GM21825 (cell line): Measurements from ENCODE around the gene PPFIBP2.

ENCODE experiments used
- ATAC-seq: cut with Tn5 transposase; IDR thresholded peaks from one replicate; pipeline ENCODE4 v1.9.1; 2021; ENCODE audit warnings: mild to moderate bottlenecking, moderate library complexity; ENCODE audit not compliant: unreplicated experiment

The PPFIBP2 gene

GRCh38 chr11:7595016-7595866 lies 81.4 kb downstream of the PPFIBP2 start:
- ATAC-seq, result no peak

DNA sequence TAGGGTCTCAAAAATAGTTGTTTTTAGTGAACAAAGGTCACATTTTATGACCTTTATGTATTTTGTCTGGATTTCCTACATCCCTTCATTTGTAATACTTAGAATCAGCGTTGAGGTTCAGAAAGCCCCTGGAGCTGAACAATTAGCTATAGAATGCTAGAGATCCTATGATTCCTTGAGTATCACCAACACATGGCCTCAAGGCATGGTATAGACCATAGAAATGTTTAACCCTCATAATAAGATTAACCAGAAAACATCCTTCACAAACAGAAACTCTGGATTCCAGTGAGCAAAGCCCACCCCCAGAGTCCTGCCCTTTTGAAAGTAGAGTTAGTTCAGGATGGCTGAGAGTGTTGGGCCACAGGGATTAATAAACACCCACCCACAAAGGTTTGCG lies 82.2 kb downstream of the PPFIBP2 start:
- ATAC-seq, result no peak

DNA sequence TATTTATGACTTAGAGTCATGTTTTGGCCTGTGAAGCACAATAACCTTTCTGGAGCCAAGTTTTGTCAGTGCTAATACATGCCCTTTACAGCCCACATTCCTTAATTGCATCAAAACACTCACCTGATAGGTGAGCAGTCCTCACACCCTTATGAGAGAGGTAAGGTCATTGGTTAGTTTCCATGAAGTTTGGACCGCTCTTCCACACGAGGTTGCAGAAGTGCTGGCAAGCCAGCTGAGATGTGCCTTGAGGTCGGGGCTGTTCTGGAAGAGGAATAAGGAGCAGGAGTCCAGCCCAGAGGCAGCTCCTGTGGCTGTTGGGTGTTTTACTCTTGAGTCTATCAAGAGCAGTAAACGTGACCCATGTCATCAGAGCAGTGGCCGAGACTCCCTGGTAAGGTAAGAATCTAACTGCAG lies 83.2 kb downstream of the PPFIBP2 start:
- ATAC-seq, result no peak

- ATAC-seq, result no peak
Measured at GRCh38 chr11:7597620-7598019, 83.8 kb downstream of the PPFIBP2 start.

GRCh38 chr11:7599209-7599608 lies 85.4 kb downstream of the PPFIBP2 start:
- no peak for ATAC-seq

DNA sequence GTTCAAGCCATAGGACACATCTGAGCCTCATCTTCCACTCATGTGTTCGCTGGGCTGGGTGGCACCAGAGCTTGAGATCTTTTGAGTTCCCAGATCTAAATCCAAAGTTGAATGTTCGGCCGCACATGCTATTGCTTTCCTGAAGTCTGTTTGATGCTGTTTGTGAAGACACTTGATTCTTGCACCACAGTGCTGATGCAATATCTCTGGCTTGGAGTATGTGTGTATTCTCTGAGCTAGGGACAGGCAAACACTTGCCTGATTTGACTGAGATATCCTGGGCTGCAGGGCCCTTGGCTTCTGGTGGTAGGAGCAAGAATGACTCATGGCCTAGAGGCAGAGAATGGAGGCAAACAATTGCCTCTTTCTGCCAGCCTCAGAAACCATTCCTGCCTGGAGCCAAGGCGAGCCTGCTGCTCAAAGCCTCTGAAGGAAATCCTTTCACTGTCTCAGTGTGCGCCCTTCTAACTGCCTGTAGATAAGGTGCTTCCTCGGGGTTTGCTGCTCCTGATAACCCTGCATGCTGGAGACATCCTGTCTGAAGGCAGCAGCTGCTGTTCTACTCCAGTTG lies 86.5 kb downstream of the PPFIBP2 start:
- no peak for ATAC-seq

- ATAC-seq, result no peak
Measured at GRCh38 chr11:7603031-7603781, 89.4 kb downstream of the PPFIBP2 start.

GRCh38 chr11:7604331-7604955 lies 90.6 kb downstream of the PPFIBP2 start:
- ATAC-seq, result no peak

- no peak for ATAC-seq
Measured at GRCh38 chr11:7605186-7605943, 91.6 kb downstream of the PPFIBP2 start.

- ATAC-seq, result no peak
Measured at GRCh38 chr11:7606496-7606895, 92.7 kb downstream of the PPFIBP2 start.

- ATAC-seq, result no peak
Measured at GRCh38 chr11:7609015-7609414, 95.2 kb downstream of the PPFIBP2 start.

DNA sequence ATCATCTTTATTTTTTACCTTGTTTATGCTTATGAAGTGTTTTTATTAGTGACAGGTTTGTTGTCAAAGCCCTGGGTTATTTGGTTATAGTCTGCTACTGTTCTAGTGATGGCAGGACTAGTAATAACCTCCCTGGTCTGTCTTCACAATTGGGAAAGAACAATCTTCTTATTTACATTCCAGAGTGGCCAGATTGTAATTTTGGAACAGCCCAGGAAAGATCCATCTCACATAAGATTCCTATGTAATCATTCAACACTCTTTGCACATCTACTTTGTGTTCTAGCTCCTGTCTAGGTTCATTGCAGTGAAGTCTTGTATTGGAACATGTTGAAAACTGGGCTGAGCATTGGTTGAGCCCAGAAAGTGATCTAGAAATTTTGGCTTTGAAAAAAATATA lies 95.7 kb downstream of the PPFIBP2 start:
- no peak for ATAC-seq

DNA sequence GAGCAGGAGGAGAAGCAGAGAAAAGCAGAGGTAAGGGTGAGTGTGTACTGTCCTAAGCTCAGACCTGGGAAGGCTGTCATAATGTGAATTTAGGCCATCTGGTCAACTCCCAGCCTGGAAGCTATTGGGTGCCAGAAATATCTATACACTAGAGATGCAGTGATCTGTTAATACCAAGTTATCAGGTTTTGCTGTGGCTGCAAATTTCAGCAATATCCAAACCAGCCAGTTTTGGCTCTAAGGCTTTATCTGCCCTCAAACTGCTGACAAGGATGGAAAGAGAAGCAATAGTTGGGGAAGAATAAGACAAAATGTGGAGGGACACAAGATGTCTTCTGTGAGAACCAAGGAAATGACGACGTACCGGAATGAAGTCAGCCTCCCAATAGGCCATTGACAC lies 96.6 kb downstream of the PPFIBP2 start:
- no peak for ATAC-seq

GRCh38 chr11:7611411-7611810 lies 97.6 kb downstream of the PPFIBP2 start:
- no peak for ATAC-seq

- no peak for ATAC-seq
Measured at GRCh38 chr11:7612056-7612660, 98.4 kb downstream of the PPFIBP2 start.

DNA sequence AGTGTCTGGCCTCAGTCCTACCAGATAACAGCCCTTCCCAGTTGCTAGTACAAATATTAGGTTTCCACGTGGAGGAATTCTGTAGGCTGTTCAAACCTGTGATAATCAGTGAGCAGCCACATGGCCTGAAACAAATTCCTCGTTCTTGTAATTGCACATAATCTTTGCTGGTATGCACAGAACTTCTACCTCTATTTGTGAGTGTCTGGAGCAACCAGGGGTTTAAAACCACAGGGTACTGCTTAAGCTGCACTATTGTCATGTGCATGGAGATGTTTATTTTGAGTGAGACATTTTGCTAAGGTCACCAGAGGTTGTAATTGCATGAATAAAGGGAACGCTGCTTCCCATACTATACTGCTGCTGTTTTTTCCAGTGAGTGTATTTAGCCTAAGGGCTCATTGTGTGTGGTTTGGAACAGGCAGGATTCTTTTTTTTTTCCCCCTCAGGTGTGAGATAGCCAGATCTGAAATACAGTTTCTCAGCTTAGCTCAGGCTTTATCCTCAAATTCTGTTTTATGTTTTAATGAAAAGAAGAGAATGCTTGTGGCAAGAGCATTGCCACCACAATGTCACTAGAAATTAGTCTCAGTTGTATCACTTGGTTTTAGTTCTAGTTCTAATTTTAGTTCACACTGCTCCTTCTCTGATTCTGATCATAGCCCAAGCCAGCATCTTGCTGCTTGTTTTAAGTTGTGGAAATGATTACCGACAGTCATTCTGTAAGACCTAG lies 99.0 kb downstream of the PPFIBP2 start:
- ATAC-seq, result no peak

GRCh38 chr11:7613394-7613720 lies 99.6 kb downstream of the PPFIBP2 start:
- no peak for ATAC-seq

GRCh38 chr11:7614656-7615055 lies 100.9 kb downstream of the PPFIBP2 start:
- no peak for ATAC-seq

GRCh38 chr11:7617032-7617431 lies 103.2 kb downstream of the PPFIBP2 start:
- no peak for ATAC-seq

- no peak for ATAC-seq
Measured at GRCh38 chr11:7619322-7619721, 105.5 kb downstream of the PPFIBP2 start.
